Measurements from ENCODE around the gene CLPTM1L.

The CLPTM1L gene, protein sequence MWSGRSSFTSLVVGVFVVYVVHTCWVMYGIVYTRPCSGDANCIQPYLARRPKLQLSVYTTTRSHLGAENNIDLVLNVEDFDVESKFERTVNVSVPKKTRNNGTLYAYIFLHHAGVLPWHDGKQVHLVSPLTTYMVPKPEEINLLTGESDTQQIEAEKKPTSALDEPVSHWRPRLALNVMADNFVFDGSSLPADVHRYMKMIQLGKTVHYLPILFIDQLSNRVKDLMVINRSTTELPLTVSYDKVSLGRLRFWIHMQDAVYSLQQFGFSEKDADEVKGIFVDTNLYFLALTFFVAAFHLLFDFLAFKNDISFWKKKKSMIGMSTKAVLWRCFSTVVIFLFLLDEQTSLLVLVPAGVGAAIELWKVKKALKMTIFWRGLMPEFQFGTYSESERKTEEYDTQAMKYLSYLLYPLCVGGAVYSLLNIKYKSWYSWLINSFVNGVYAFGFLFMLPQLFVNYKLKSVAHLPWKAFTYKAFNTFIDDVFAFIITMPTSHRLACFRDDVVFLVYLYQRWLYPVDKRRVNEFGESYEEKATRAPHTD

DNA sequence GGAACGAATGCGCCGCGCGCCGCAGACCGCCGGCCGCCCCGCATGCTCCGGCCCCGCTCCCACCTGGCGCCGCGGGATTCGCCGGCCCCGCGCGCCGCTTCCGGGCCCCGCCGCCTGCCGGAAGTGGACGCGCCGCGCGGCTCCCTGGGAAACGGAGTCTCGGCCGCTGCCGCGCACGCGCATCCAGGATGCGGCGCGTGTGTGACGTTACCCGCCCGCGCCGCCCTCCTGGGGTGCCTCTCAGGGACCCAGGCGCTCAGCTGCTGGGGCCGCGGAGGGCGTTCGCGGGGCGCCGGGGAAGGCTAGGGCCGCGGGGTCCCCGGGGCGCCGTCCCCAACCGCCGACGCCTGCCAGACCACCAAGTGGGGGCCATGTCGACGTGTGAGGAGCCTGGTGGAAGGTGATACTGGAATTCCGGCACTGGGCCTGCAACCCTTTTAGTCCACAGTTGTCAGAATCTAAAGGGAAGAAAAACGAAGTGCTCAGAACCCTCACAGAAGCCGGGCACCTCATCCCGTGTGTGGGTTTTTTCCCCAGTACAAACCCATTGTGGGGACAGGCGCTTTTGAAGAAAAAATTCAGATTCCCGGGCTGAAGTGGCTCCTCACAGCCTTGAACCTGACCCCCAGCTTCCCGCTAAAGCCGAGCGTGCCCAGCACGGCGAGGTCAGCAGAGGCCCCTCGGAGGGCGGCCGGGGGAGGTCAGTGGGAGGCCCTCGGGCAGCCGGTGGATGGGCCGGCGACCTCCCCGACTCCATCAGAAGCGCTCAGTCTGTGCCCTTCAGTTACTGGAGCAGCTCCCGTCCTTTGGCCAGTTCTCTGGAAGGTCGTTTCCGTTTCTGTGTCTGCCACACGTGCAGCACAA lies at the start of gene CLPTM1L:
Gene CLPTM1L, minus strand, starts transcription at position 125 of the 864 bp plus-strand sequence. CDS start 258 bp downstream, outside the sequence.
- in situ Hi-C loops (cut with MboI; ENCODE audit: low sequenced_read_pairs), result no loop called here

GRCh38 chr5:1393571-1394501 lies 48.9 kb upstream of the CLPTM1L start:
- in situ Hi-C loops (cut with MboI; ENCODE audit: low sequenced_read_pairs), result no loop called here

GRCh38 chr5:1392801-1393565 lies 48.1 kb upstream of the CLPTM1L start:
- in situ Hi-C loops (cut with MboI; ENCODE audit: low sequenced_read_pairs), result no loop called here

DNA sequence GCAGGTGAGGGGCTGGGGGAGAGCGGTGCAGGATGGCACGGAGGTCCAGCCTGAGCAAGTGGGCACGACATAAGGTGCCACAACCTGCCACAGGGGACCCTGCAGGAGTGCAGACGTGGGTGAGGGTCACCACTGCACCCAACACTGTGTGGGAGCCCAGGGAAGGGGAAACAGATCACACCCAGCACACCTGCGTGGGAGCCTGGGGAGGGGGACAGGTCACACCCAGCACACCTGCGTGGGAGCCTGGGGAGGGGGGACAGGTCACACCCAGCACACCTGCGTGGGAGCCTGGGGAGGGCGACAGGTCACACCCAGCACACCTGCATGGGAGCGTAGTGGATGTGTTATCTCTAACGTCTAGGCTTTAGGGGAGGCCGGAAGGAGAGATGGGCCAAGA lies 47.4 kb upstream of the CLPTM1L start:
- in situ Hi-C loops (cut with MboI; ENCODE audit: low sequenced_read_pairs), result no loop called here

DNA sequence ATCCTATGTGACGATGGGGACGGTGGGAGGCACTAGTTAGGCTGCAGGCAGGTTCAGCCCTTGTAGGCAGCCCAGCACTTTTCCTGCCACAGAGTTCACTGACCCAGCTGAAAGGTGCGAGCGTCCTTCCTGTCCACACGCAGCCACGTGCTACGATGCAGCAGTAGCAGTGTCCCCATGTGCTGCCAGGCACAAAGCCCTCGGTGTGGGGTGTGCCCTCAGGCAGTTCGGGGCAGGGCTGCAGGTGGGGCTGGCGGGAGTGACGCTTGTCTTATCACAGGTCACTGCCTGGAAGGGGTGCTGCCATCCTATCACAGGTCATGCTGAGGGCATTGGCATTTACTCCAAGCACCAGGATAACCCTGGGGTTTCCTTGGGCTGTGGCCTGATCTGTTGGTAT lies 46.8 kb upstream of the CLPTM1L start:
- in situ Hi-C loops (cut with MboI; ENCODE audit: low sequenced_read_pairs), result no loop called here

- in situ Hi-C loops (cut with MboI; ENCODE audit: low sequenced_read_pairs), result no loop called here
These were observed 46.1 kb upstream of the CLPTM1L start for GRCh38 chr5:1390861-1391600.

- in situ Hi-C loops (cut with MboI; ENCODE audit: low sequenced_read_pairs), result no loop called here
These were observed 45.4 kb upstream of the CLPTM1L start for GRCh38 chr5:1390333-1390732.

GRCh38 chr5:1388383-1388967 lies 43.6 kb upstream of the CLPTM1L start:
- in situ Hi-C loops (cut with MboI; ENCODE audit: low sequenced_read_pairs), result no loop called here

GRCh38 chr5:1387876-1388275 lies 43.0 kb upstream of the CLPTM1L start:
- in situ Hi-C loops (cut with MboI; ENCODE audit: low sequenced_read_pairs), result no loop called here

DNA sequence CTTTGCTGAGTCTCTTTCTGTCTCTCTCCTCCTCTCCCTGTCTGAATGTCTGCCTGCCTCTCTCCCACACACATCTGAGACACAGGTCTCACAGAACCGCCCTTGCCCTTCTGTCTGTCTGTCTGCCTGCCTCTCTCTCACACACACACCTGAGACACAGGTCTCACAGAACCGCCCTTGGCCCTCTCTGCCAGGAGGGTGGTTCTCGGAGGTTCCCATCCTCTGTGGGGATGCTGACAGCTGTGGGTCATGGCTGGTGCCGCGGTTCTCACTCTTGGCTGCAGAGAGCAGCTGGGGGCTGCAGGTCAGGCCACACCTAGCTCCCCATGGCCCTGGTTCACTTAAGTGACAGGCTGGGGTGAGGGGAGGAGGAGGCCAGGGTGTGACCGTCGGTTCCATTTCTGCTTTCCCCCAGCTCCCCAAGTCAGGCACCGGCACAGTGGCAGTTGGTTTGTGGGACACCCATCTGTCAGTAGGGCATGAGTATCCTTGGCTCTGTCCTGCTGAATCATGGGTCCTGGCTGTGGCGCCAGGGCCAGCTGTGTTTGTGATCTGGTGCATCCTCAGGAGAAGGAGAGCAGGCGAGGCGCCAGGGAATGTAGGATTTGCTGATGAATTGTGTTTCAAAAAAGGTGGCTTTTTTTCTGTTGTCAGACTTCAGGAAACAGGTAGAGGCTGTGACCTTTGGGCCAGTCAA lies 42.3 kb upstream of the CLPTM1L start:
- in situ Hi-C loops (cut with MboI; ENCODE audit: low sequenced_read_pairs), result no loop called here

DNA sequence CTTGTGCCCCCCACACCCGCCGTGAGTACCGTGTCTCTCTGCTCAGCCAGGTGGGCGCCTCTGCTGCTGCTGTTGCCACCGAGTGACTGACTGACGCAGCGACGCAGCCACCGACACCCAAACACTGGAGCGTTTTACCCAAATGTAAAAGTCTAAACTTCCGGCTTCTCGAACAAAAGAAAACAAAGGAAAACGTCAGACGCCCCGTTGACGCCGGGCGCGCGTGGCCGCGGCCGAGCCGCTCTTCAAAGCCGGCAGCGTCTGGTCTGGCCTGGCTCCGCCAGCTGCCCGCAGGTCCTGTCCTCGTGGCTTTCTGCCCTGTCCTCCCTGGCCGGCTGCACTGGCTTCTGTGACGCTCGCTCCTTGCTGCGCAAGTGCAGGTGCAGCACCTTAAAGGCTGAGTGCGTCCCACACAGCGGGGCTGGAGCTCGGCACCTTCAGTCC lies 41.4 kb upstream of the CLPTM1L start:
- in situ Hi-C loops (cut with MboI; ENCODE audit: low sequenced_read_pairs), result no loop called here

GRCh38 chr5:1385395-1386273 lies 40.7 kb upstream of the CLPTM1L start:
- in situ Hi-C loops (cut with MboI; ENCODE audit: low sequenced_read_pairs), result no loop called here

- in situ Hi-C loops (cut with MboI; ENCODE audit: low sequenced_read_pairs), result no loop called here
These were observed 39.6 kb upstream of the CLPTM1L start for GRCh38 chr5:1384521-1384920.

GRCh38 chr5:1383886-1384401 lies 39.0 kb upstream of the CLPTM1L start:
- in situ Hi-C loops (cut with MboI; ENCODE audit: low sequenced_read_pairs), result no loop called here

GRCh38 chr5:1383344-1383743 lies 38.4 kb upstream of the CLPTM1L start:
- in situ Hi-C loops (cut with MboI; ENCODE audit: low sequenced_read_pairs), result no loop called here

GRCh38 chr5:1382248-1382700 lies 37.4 kb upstream of the CLPTM1L start:
- in situ Hi-C loops (cut with MboI; ENCODE audit: low sequenced_read_pairs), result no loop called here
